ENCODE data around the gene SELPLG.

Gene SELPLG

GRCh38 chr12:108616359-108616758 lies 17.3 kb downstream of the SELPLG start:
- no peak for TF ChIP-seq POLR2AphosphoS5 (IDR thresholded peaks at IDR 0.05; ENCODE audit: low read depth, low read length)
- TF ChIP-seq REST (IDR thresholded peaks at IDR 0.05; ENCODE audit: insufficient read depth in 1 of 2, low read depth in 2 of 2, low read length in 2 of 2) = no peak
- TF ChIP-seq SIN3A (IDR thresholded peaks at IDR 0.05; ENCODE audit: borderline replicate concordance, insufficient read depth, low read length) = no peak
- TF ChIP-seq FOXP2 (optimal IDR thresholded peaks at IDR 0.05; ENCODE audit: borderline replicate concordance, extremely low read depth, extremely low read length, insufficient read depth) = no peak
- no peak for TF ChIP-seq TAF1 (IDR thresholded peaks at IDR 0.05; ENCODE audit: borderline replicate concordance, insufficient read depth, low read length)

DNA sequence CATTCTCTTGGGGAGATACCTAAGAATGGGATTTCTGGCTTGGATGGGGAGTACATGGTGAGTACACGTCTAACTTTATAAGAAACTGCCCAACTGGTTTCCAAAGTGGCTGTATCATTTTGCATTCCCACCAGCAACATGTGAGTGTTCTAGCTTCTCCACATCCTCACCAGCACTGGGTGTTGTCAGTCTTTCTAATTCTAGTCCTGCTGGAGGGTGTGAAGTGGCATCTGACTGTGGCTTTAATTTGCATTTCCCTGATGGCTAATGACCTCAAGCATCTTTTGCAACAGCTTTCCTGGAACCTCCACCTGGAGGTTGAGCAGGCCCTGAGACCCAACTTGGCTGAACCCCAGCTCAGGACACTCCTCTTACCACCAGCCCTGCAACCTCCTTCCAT lies 17.8 kb downstream of the SELPLG start:
- TF ChIP-seq TAF1 (IDR thresholded peaks at IDR 0.05; ENCODE audit: borderline replicate concordance, insufficient read depth, low read length) (no peak), REST (IDR thresholded peaks at IDR 0.05; ENCODE audit: insufficient read depth in 1 of 2, low read depth in 2 of 2, low read length in 2 of 2) (no peak), POLR2AphosphoS5 (IDR thresholded peaks at IDR 0.05; ENCODE audit: low read depth, low read length) (no peak)

- no peak for TF ChIP-seq FOXP2 (optimal IDR thresholded peaks at IDR 0.05; ENCODE audit: borderline replicate concordance, extremely low read depth, extremely low read length, insufficient read depth)
- TF ChIP-seq POLR2AphosphoS5 (IDR thresholded peaks at IDR 0.05; ENCODE audit: low read depth, low read length) = no peak
- TF ChIP-seq TAF1 (IDR thresholded peaks at IDR 0.05; ENCODE audit: borderline replicate concordance, insufficient read depth, low read length) = no peak
- no peak for TF ChIP-seq SIN3A (IDR thresholded peaks at IDR 0.05; ENCODE audit: borderline replicate concordance, insufficient read depth, low read length)
- TF ChIP-seq REST (IDR thresholded peaks at IDR 0.05; ENCODE audit: insufficient read depth in 1 of 2, low read depth in 2 of 2, low read length in 2 of 2) = no peak
These were observed 19.1 kb downstream of the SELPLG start for GRCh38 chr12:108614639-108615038.

GRCh38 chr12:108614041-108614440 lies 19.7 kb downstream of the SELPLG start:
- no peak for TF ChIP-seq REST (IDR thresholded peaks at IDR 0.05; ENCODE audit: insufficient read depth in 1 of 2, low read depth in 2 of 2, low read length in 2 of 2)

DNA sequence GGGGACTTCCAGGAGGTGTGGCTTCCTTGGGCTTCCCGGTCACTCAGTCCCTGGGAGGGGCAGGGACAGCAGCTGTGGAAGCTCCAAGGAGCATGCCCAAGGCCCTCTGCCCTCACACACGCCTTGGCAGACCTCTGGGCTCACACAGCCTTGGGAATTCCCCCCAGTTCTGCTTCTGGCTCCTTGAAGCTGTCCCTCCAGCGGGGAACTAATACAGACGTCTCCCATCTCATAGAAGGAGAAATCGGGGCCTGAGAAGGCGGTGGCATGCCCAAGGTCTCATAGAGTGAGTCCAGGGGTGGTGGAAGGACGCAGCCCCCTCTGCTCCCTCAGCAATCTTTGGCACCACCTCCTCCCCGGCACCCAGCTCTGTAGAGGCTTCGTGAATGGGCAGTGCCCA lies 20.1 kb downstream of the SELPLG start:
- TF ChIP-seq POLR2AphosphoS5 (IDR thresholded peaks at IDR 0.05; ENCODE audit: low read depth, low read length) = no peak
- TF ChIP-seq REST (IDR thresholded peaks at IDR 0.05; ENCODE audit: insufficient read depth in 1 of 2, low read depth in 2 of 2, low read length in 2 of 2) = no peak
- no peak for TF ChIP-seq SIN3A (IDR thresholded peaks at IDR 0.05; ENCODE audit: borderline replicate concordance, insufficient read depth, low read length)
- no peak for TF ChIP-seq TAF1 (IDR thresholded peaks at IDR 0.05; ENCODE audit: borderline replicate concordance, insufficient read depth, low read length)
- TF ChIP-seq FOXP2 (optimal IDR thresholded peaks at IDR 0.05; ENCODE audit: borderline replicate concordance, extremely low read depth, extremely low read length, insufficient read depth) = no peak
